Effector CD4-positive, alpha-beta T cell (primary cell): ENCODE results near the gene CCSER1.
"Not testable (repeated sequence)": the region's sequence is repeated elsewhere in the genome, so short reads cannot be mapped to it uniquely, and the experiment has no call there.

ENCODE experiments used
- DNase-seq: peaks from one replicate; pipeline ENCODE4 v3.0.0-alpha.2; 2020

The CCSER1 gene

GRCh38 chr4:91220315-91220714, 1093.1 kb downstream of the CCSER1 start:
- DNase-seq = no peak

GRCh38 chr4:91222014-91222413, 1094.8 kb downstream of the CCSER1 start:
- no peak for DNase-seq

- no peak for DNase-seq
These were observed 1099.7 kb downstream of the CCSER1 start for GRCh38 chr4:91226867-91227266.

GRCh38 chr4:91228659-91229058, 1101.5 kb downstream of the CCSER1 start:
- no peak for DNase-seq

- no peak for DNase-seq
These were observed 1106.0 kb downstream of the CCSER1 start for GRCh38 chr4:91233164-91233563.

GRCh38 chr4:91243132-91243531, 1115.9 kb downstream of the CCSER1 start:
- DNase-seq = no peak

GRCh38 chr4:91256043-91256442, 1128.8 kb downstream of the CCSER1 start:
- DNase-seq = no peak

- DNase-seq = no peak
These were observed 1129.6 kb downstream of the CCSER1 start for GRCh38 chr4:91256751-91257150.

- DNase-seq = no peak
These were observed 1130.5 kb downstream of the CCSER1 start for GRCh38 chr4:91257721-91258120.

- DNase-seq = no peak
These were observed 1131.1 kb downstream of the CCSER1 start for GRCh38 chr4:91258326-91258725.

- no peak for DNase-seq
These were observed 1140.3 kb downstream of the CCSER1 start for GRCh38 chr4:91267543-91267942.

GRCh38 chr4:91268481-91268880, 1141.3 kb downstream of the CCSER1 start:
- DNase-seq = not testable (repeated sequence)

- no peak for DNase-seq
These were observed 1141.7 kb downstream of the CCSER1 start for GRCh38 chr4:91268913-91269312.

- no peak for DNase-seq
These were observed 1152.7 kb downstream of the CCSER1 start for GRCh38 chr4:91279899-91280298.

GRCh38 chr4:91280551-91281290, 1153.5 kb downstream of the CCSER1 start:
- no peak for DNase-seq

GRCh38 chr4:91282217-91282616, 1155.0 kb downstream of the CCSER1 start:
- no peak for DNase-seq

- DNase-seq = no peak
These were observed 1156.6 kb downstream of the CCSER1 start for GRCh38 chr4:91283726-91284230.

GRCh38 chr4:91284480-91284879, 1157.3 kb downstream of the CCSER1 start:
- DNase-seq = no peak

- no peak for DNase-seq
These were observed 1158.3 kb downstream of the CCSER1 start for GRCh38 chr4:91285487-91285886.

- no peak for DNase-seq
These were observed 1161.6 kb downstream of the CCSER1 start for GRCh38 chr4:91288702-91289311.

- DNase-seq = no peak
These were observed 1171.0 kb downstream of the CCSER1 start for GRCh38 chr4:91298156-91298700.

- DNase-seq = no peak
These were observed 1171.6 kb downstream of the CCSER1 start for GRCh38 chr4:91298824-91299223.

- no peak for DNase-seq
These were observed 1174.9 kb downstream of the CCSER1 start for GRCh38 chr4:91302120-91302519.

- DNase-seq = no peak
These were observed 1177.1 kb downstream of the CCSER1 start for GRCh38 chr4:91304292-91304691.
